Measurements from ENCODE around the gene LRRC49.
A peak's percentile ranks its signal among the peaks of the same experiment; 100 is the strongest.

The LRRC49 gene, protein sequence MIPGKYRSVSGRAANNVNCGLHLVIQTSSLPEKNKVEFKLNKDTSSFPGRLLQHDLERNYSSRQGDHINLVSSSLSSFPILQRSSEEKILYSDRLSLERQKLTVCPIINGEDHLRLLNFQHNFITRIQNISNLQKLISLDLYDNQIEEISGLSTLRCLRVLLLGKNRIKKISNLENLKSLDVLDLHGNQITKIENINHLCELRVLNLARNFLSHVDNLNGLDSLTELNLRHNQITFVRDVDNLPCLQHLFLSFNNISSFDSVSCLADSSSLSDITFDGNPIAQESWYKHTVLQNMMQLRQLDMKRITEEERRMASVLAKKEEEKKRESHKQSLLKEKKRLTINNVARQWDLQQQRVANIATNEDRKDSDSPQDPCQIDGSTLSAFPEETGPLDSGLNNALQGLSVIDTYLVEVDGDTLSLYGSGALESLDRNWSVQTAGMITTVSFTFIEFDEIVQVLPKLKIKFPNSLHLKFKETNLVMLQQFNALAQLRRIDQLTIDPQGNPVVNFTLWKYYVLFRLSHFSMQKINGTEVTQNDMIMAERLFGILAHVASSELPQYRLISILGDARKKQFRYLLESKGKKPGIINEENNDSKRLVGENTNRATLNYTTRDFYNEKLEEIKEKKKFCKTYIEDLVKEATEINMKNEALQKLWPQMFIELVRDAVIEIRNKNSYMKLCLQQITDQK

DNA sequence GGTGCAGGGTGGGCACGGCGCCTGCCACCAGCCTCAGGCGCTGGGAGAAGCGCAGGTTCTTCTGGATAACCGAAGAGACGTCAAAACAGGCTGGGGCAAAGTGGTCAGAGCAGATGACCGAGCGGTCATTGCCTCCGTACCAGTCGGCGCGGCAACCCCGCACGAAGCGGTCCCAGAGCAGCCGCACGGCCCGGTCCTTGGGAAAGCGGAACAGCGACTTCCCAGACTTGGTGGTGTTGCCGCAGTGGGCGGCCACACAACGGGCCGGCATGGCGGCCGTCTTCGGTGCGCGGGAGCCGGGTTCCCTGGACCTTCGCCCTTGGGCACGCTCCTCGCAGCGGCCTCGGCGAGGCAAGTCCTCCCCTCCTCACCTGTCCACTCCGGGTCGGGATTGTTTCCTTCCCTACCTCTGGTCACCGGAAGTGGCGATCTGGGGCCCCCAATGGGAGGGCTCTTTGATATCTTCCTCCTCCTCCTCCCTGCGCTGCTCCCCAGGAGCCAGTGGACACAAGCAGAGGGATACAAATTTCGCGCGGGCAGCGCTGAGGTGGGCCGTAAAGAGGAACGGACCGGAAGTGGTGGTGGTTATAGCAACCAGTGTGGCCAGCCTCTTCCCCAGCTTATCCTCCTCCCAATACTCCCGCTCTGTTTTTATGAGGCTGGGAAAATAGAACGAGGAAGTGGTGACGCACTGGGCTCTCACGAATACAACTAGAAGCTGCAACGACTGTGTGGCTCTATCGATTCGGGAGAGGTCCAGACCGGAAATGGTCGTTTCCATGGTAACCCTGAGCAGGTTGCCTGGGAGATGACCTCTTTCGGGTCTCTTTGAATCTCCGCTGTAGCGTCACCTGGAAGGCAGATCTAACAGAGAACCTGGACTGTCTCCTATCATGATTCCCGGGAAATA, at the start of gene LRRC49, which contains the start of gene THAP10:
TSS of gene LRRC49 (plus strand) at position 825 of the 910 bp plus-strand sequence. CDS start at position 894, 69 bp downstream.
TSS of gene THAP10 (minus strand) at position 432 of the 910 bp plus-strand sequence. CDS start at position 271, 161 bp downstream.
- Mint-ChIP-seq H3K36me3 (ENCODE audit: low read depth) (no peaks in the 10 kb centered on the region), H3K4me1 (ENCODE audit: low read depth) (peaks cover 11% of the 10 kb centered on the region), H3K4me3 (peak within 1 kb of the TSS; percentile 91), H3K27me3 (peaks cover 79% of the 10 kb centered on the region), H3K27ac (peak within 1 kb of the TSS; percentile 91), H3K9me3 (no peaks in the 10 kb centered on the region)

DNA sequence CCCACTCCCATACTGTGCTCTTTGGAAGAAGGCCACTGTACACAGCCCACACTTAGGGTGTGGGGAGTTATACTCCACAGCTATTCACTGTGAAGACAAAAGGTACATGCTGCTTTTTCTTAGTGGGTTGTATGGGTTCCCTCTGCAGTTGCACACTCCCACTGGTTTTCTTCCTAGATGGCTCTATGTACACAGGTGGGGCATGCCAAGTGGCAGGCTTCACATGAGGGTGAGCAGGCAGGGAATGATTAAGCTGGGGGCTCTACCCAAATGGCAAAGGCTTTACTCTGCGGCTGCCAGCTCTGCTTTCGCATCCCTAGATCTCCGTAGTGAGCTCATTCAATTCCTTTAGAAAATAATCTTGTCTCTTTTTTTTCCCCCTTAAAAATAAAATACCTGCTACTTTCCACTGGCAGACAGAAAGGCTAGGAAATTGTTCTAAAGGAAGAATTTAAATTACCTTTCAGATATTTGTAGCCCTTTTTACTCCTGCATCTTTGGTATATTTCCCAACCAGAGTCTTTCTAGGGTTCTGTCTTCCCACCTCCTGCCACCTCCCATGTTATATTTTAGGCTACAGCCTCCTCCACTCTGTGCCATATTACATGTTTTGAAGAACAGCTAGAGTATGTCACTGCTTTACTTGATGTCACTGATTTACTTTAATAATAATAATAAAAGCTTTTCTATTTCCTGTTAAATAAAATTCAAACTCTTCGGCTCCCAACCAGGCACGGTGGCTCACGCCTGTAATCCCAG, 46.8 kb upstream of the LRRC49 start:
- Mint-ChIP-seq H3K27me3 (peaks cover 29% of the 10 kb centered on the region), H3K36me3 (ENCODE audit: low read depth) (no peaks in the 10 kb centered on the region), H3K27ac (no peak overlapping the region), H3K9me3 (no peaks in the 10 kb centered on the region), H3K4me3 (no peak overlapping the region), H3K4me1 (ENCODE audit: low read depth) (no peaks in the 10 kb centered on the region)

DNA sequence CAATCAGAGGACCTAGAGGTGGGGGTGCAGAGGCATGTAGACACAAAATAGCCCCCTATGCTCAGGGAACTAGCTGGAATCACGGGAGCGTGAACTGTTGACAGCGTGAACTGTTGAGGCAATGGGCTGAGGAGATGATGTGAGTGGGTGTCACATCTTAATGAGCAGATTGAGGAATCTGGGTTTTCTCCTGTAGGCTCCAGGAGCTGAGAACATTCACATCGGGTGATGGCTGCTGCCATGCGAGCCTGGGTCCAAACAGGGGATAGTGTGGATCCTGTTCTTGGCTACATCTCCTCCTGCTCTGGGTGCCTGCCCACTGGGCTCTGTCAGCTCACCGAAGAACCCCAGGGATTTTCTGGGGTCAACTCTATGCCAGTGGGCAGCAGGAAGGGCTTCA, 40.7 kb upstream of the LRRC49 start:
- Mint-ChIP-seq H3K27me3 (peaks cover 70% of the 10 kb centered on the region), H3K9me3 (no peaks in the 10 kb centered on the region), H3K36me3 (ENCODE audit: low read depth) (no peaks in the 10 kb centered on the region), H3K27ac (no peak overlapping the region), H3K4me3 (no peak overlapping the region), H3K4me1 (ENCODE audit: low read depth) (peaks cover 6% of the 10 kb centered on the region)

DNA sequence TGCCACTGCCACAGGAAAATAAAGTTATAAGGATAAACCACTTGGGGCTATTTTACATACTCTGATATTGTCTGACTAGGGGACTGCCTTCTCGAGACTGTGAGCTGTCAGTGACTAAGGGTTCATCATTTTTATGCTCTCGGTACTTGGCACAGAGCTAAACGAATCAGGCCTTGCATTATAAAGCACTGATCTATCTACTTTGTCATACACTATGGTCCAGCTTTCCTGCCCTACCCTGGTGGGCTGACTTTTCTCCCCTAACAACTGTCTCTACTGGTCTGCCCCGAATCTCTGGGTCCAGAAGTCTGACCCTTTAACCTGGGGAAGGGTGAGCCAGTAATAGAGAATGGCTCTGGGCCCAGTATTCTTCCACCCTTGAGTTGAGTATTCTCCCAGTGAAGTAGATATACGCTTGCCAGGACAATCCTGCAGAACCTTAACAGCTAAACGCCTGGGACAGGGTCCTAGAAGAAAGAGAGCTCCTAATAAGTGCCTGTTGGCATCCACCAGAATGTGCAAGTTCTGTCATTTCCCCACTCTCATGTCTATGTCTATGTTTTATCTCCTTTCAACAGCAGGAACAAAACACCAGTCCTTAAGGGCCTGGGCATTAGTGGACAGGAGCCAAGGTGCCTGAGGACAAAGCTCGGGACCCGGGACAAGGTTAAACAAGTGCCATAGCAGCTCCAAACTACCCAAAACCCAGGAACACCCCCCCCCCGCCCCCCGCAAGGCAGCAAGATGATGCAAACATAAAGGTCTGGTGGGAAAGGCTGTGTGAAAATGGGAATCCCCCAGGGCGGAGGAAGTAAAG, 39.9 kb upstream of the LRRC49 start:
- Mint-ChIP-seq H3K9me3 (no peaks in the 10 kb centered on the region), H3K4me1 (ENCODE audit: low read depth) (peaks cover 6% of the 10 kb centered on the region), H3K27ac (no peak overlapping the region), H3K36me3 (ENCODE audit: low read depth) (no peaks in the 10 kb centered on the region), H3K4me3 (peak overlapping the region; percentile 48), H3K27me3 (peaks cover 69% of the 10 kb centered on the region)

DNA sequence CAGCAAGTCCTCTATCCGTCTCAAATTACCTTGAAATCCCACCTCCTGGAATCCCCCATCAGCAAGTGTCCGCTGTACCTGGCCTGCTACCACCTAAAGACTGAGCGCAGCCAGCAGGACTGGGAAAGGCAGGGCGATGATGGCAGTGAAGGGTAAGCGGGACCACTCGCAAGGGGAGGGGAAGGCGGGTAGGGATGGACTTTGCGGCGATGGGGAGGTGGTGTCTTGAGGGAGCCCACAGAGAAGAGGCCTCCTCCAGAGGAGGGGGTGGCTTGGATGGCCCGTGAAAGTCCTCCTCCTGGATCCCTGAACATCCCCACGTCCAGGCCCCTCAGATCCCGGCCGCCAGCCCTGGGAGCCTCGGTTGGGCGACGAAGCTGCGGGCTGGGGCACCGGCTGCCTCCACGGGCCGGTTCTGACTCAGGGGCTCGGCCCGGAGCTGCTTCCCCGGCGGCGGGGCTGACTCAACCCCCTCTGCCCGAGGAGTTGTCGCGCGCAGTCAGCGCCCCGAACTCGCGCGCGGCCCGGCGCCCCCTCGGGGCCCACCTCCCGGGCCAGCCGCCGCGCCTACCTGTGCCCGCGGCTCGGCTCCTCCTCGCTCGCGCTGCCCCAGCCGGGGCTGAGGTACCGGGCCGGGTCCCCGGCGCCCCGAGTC, 39.2 kb upstream of the LRRC49 start:
- Mint-ChIP-seq H3K27ac (no peak overlapping the region), H3K36me3 (ENCODE audit: low read depth) (no peaks in the 10 kb centered on the region), H3K4me1 (ENCODE audit: low read depth) (peaks cover 6% of the 10 kb centered on the region), H3K4me3 (peak overlapping the region; percentile 48), H3K27me3 (peaks cover 63% of the 10 kb centered on the region), H3K9me3 (no peaks in the 10 kb centered on the region)

DNA sequence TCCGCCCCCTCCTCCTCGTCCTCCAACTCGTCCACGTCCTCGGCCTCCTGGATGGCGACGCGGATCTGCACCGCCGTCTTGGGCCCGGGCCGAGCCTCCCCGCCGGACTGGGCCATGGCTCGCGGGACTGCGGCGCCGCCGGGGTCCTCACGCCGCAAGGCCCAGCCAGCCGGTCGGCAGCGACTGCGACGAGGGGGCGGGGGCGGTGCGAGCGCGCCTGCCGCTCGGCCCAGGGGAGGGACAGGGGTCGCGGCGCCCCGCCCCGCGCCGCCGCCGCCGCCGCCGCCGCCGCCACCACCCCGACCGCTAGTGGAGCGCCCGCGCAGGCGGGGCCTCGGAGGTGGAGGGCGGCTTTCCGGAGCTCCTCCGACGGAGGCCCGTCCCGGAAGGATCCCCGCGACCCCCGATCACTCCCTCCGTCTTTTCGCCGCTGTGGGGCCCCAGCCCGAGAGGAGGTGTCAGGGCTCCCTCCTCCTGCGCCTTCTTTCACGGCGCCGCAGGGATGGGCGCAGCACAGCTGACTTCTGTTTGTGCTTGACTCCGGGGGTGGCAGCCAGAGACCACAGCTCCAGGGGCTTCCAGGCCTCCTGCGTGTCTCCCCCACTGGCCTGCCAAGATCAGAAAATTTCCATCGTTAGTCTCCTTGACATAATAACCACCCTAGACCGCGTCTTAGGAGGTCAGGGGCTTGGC, 38.5 kb upstream of the LRRC49 start, which contains the start of gene LARP6:
TSS of gene LARP6 (minus strand) at position 185 of the 693 bp plus-strand sequence. CDS start at position 116, 69 bp downstream.
- Mint-ChIP-seq H3K27ac (no peak within 1 kb of the TSS), H3K4me1 (ENCODE audit: low read depth) (peaks cover 6% of the 10 kb centered on the region), H3K9me3 (no peaks in the 10 kb centered on the region), H3K4me3 (peak within 1 kb of the TSS; percentile 80), H3K27me3 (peaks cover 66% of the 10 kb centered on the region), H3K36me3 (ENCODE audit: low read depth) (no peaks in the 10 kb centered on the region)

DNA sequence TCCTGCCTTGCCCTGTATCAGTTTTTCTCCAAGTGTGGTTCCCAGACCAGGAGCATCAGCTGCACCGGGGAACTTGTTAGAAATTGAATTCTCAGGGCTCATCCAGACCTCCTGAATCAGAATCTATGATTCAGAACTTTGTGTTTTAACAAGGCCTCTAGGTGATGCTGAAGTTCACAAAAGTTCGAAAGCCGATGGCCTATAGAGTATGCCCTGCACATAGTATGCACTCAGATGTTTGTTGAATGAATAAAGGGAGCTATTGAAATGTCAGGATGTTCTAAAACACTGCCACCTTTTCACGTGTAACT, 38.0 kb upstream of the LRRC49 start:
- Mint-ChIP-seq H3K4me1 (ENCODE audit: low read depth) (peaks cover 6% of the 10 kb centered on the region), H3K4me3 (peak overlapping the region; percentile 80), H3K27ac (no peak overlapping the region), H3K9me3 (no peaks in the 10 kb centered on the region), H3K27me3 (peaks cover 64% of the 10 kb centered on the region), H3K36me3 (ENCODE audit: low read depth) (no peaks in the 10 kb centered on the region)

DNA sequence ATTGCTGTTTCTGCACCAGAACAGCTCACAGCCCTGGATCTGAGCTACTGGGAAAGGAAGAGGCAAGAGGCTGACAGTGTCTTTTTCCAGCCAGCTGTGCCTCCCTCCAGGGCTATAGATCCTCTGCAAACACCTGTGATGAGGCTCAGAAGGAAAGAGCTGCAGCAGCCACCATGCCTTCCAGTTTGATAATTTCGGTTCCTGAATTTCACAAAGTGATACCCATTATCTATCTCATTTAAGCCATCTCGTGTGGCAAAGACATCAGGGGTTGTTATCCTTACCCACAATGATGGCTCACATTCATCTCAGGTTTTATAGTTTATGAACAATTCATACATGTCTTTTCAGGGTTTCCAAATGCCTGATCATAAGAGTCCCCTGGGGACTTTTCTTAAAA, 36.9 kb upstream of the LRRC49 start:
- Mint-ChIP-seq H3K36me3 (ENCODE audit: low read depth) (no peaks in the 10 kb centered on the region), H3K27ac (no peak overlapping the region), H3K9me3 (no peaks in the 10 kb centered on the region), H3K27me3 (peaks cover 57% of the 10 kb centered on the region), H3K4me3 (no peak overlapping the region), H3K4me1 (ENCODE audit: low read depth) (peaks cover 6% of the 10 kb centered on the region)

DNA sequence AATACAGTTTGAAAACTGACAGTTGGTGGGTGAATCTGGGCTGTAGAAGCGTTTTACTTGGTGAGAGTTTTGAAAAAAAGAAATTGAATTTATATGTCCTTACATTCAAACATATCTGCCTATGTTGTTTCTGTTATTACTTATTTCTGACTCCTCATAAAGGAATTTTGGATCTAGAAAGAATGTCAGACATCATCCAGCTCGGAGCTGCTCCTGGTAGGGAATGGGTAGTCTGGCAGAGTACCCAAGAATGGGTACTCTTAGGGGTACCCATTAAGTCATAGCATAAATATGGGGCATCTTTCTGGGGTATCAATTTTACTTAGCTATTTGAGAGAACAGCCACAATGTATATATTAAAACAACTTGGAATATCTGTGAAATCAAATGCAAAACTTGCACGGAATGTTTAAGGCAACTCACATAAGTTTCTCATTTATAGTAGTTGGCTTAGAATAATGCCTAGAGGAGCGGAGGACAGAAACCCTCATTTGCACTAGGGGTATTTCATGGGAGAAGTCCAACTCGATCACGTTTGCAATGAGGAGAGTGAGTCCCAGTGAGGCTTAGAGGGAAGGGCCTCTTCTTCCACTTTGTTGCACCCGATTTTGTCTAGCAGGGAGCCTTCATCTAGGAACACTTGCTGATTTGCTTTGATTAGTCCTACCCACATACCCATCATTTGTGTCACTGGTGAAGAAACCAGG, 36.3 kb upstream of the LRRC49 start:
- no peak overlapping the region for H3K27ac Mint-ChIP-seq
- peaks cover 56% of the 10 kb centered on the region for H3K27me3 Mint-ChIP-seq
- H3K9me3 Mint-ChIP-seq = no peaks in the 10 kb centered on the region
- H3K4me1 Mint-ChIP-seq (ENCODE audit: low read depth) = peaks cover 6% of the 10 kb centered on the region
- no peaks in the 10 kb centered on the region for H3K36me3 Mint-ChIP-seq (ENCODE audit: low read depth)
- H3K4me3 Mint-ChIP-seq = no peak overlapping the region

DNA sequence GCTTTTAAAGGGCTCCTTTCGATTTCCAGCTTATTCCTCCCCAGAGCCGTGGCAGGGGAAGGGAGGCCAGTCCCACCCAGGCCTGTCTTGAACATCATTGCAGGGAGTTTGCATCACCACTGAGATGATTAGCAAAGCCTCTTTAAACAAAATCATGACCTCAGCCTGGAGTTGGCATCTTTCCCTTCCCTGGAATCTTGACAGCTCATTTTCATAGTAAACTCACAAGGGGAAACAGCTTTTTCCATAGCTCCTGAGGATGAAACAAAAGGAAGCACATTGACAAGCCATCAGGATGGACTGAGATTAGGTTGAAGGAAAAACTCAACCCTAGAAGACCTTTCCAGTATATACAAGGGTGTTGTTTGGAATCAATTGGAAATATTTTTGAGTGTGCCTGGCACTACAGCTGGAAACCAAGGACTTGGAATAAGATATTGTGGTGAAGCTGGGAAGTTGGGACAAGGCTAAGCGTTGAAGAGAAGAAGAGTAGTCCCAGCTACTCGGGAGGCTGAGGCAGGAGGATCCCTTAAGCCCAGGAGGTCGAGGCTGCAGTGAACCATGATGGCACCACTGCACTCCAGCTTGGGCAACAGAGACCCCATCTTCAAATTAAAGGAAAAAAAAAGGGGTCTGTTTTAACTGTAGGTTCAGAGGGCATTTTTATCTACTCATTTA, 35.6 kb upstream of the LRRC49 start:
- no peaks in the 10 kb centered on the region for H3K9me3 Mint-ChIP-seq
- H3K36me3 Mint-ChIP-seq (ENCODE audit: low read depth) = no peaks in the 10 kb centered on the region
- H3K4me3 Mint-ChIP-seq = no peak overlapping the region
- H3K27ac Mint-ChIP-seq = no peak overlapping the region
- H3K27me3 Mint-ChIP-seq = peaks cover 52% of the 10 kb centered on the region
- H3K4me1 Mint-ChIP-seq (ENCODE audit: low read depth) = peaks cover 6% of the 10 kb centered on the region

DNA sequence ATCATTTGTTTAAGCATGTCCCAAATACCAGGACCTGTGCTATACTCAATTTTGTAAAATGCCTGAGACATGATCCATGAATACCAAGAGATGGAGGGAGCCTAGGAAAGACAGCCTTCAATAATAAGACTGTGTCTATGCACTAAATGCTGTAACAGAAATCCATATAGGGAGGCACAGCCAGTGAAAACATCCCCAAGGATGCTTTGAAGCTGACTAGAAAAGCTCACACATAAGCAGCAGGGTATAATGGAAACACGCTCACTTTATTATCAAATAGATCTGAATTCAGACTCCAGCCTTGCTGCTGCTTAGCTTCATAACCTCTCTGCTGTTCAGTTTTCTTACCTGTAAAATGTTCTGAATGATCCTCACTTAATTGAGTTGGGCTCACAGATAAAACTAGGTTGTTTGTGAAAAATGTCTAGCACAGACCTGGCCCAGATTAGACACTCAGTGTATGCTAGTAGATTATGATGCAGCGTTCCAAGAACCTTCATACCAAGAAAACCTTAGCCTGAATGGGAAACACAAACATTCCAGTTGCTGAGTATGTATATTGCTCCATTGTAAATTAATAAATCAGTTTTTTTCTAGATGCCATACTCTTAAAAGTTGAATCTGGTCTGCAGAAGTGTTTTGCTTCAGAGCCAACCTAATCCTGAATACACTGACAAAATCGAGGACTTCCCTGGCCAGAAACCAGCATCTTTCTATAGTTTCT, 34.9 kb upstream of the LRRC49 start:
- no peaks in the 10 kb centered on the region for H3K9me3 Mint-ChIP-seq
- H3K36me3 Mint-ChIP-seq (ENCODE audit: low read depth) = no peaks in the 10 kb centered on the region
- no peak overlapping the region for H3K27ac Mint-ChIP-seq
- H3K27me3 Mint-ChIP-seq = peaks cover 45% of the 10 kb centered on the region
- H3K4me1 Mint-ChIP-seq (ENCODE audit: low read depth) = peaks cover 6% of the 10 kb centered on the region
- H3K4me3 Mint-ChIP-seq = no peak overlapping the region
